HG02870 (cell line): ENCODE measurements around the gene CCL25.
A peak's percentile ranks its signal among the peaks of the same experiment; 100 is the strongest.
"Not testable (repeated sequence)": the region's sequence is repeated elsewhere in the genome, so short reads cannot be mapped to it uniquely, and the experiment has no call there.

ENCODE experiments used
- ATAC-seq: cut with Tn5 transposase; IDR thresholded peaks from one replicate; pipeline ENCODE4 v1.9.1; 2021; ENCODE audit warnings: mild to moderate bottlenecking, moderate library complexity; ENCODE audit not compliant: unreplicated experiment

CCL25 gene

GRCh38 chr19:8052464-8052859 lies at the start of gene CCL25:
TSS of gene CCL25 (plus strand) at chr19:8052760. CDS start at chr19:8053050, 290 bp downstream.
- no peak for ATAC-seq

- no peak for ATAC-seq
These were observed 48.6 kb upstream of the CCL25 start for GRCh38 chr19:8004001-8004400.

DNA sequence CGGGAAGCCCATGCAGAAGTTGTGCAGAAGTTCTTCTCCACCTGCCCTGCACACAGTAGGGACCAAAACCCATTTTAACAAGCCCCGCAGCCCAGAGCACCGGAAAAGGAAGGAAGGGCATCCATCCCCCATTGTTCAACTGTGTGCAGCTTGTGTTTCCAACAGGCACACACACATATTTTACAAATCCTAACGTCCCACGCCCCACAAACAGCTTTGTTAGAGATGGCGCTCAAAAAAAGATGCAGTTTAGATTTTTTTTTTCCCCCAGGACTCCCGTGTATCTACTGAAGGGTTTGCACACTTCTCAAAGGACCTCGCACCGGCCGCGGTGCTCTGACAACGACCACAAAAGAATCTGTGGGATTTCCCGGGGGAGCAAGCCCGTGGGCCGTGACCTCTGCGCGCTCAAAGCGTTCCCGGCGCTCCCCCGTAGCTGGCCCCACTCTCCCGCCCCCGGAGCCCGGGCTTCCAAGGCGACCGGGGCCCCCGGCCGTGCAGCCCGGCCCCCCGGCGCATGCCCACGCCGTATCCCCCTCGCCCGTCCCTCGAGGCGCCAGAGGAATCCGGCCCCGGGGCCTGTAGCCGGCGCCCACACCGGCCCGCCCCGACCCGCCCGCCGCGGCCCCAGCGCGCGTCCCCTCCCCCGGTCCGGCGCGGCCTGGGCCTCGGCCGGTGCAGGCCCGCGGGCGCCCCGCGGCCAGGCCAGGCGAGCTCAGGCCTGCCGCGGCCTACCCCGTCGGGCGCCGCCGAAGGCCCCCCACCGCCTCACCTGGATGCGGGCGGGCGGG lies 47.6 kb upstream of the CCL25 start:
- no peak for ATAC-seq

DNA sequence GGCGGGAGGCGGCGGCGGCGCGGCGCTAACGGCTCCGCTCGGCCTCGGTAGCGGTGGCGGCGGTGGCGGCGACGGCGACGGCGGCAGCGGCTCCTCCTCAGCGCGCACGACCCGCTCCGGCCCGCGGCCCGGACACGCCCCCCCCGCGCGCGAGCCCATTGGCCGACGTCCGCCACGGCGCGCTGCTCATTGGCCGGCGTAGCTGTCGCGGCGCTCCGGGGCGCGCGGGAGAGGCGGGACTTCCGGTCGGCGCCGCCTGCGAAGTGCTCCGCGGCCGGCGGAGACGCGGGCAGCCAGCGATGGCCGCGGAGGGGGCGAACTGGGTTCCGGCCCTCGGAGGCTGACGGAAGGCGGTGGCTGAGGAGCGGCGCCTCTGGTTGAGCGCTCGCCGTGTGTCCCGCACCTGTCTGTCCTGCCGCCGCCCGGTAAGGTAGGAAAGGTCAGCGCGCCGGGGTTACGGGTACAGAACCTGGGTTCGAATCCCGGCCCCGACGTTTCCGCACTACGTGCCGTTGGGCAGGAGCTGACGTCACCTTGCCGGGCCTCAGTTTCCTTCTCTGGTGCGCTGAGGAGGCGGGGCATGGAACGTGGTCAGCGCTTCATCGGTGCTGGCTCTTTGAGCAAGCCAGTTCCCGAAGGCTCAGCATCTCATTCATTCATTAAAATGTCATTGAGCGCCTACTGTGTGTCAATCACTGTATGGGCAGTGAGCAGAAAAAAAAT lies 46.9 kb upstream of the CCL25 start, which contains the start of gene ELAVL1:
ELAVL1 (minus strand) TSS at position 108 of the 723 bp plus-strand sequence. CDS start 13,826 bp downstream, outside the sequence.
- ATAC-seq, result peak; percentile 70

DNA sequence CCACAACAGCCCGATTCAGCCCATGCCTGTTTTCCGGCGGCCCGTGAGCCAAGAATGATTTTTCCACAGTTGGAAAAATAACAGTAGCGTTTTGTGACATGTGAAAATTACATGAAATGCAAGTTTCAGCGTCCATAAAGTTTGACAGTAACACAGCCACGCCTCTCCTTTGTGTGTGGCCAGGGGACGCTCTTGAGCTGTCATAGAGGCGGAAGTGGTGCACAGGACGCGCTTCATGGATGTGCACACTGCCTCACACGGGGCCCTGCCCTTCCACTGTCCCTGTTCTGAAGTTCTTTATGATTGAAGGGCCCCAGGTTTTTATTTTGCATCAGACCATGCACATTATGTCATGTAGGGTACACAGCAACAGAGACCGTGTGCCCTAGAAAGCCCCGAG lies 34.8 kb upstream of the CCL25 start:
- ATAC-seq, result no peak

- ATAC-seq, result no peak
These were observed 31.9 kb upstream of the CCL25 start for GRCh38 chr19:8020681-8021080.

DNA sequence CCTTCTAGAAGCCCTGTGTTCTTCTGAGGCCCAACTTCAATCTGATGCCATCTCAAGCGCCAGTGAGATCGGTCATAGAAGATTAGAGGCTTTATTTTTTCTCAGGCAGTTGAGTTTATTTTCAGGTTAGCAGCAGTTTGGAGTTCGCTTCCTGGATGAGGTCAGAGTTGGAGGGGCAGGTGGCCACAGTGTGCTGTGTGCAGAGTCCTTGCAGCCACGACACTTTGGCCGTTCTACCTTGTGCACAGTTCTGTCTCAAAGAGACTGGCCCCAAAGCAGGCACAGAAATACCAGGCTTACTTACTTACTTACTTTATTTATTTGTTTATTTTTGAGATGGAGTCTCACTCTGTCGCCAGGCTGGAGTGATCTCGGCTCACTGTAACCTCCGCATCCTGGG lies 31.2 kb upstream of the CCL25 start:
- ATAC-seq, result no peak

DNA sequence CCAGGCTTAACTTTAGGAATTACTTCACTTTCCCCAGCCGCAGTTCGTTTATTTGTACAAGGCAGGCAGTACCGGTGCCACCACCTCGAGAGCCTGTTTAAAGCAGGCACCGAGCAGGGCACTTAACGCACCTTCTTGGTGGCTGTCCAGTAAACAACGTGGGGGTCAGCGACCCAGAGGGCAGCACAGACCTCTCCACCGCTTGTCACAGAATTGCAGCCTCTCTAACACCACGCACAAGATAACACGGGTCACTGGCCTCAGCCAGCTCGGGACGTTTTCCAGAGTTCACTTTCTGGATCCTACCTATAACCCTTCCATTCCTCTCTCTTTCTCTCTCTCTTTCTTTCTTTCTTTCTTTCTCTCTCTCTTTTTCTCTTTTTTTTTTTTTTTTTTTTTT lies 30.3 kb upstream of the CCL25 start:
- no peak for ATAC-seq

GRCh38 chr19:8023371-8023770 lies 29.2 kb upstream of the CCL25 start:
- ATAC-seq, result no peak

GRCh38 chr19:8024256-8024655 lies 28.3 kb upstream of the CCL25 start:
- ATAC-seq, result not testable (repeated sequence)

- no peak for ATAC-seq
These were observed 27.2 kb upstream of the CCL25 start for GRCh38 chr19:8025316-8025715.

- no peak for ATAC-seq
These were observed 23.5 kb upstream of the CCL25 start for GRCh38 chr19:8028951-8029491.

DNA sequence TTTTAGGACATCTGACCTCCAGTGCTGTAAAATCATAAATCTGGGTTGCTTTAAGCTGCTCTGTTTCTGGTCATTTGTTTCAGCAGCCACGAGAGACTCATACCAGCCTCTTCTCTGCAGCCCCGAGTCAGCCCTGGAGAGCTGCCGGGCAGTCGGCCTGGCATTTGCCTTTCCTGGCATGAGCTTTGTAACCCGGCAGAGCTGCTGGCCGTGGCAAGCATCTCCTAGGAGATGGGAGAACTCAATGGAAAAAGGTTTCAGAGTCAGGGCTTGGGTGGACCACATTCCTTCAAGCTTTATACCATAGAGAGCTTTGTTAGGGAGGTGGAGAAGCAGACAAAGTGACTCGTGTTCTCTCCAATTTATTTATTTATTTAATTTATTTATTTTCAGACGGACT lies 21.6 kb upstream of the CCL25 start:
- no peak for ATAC-seq

DNA sequence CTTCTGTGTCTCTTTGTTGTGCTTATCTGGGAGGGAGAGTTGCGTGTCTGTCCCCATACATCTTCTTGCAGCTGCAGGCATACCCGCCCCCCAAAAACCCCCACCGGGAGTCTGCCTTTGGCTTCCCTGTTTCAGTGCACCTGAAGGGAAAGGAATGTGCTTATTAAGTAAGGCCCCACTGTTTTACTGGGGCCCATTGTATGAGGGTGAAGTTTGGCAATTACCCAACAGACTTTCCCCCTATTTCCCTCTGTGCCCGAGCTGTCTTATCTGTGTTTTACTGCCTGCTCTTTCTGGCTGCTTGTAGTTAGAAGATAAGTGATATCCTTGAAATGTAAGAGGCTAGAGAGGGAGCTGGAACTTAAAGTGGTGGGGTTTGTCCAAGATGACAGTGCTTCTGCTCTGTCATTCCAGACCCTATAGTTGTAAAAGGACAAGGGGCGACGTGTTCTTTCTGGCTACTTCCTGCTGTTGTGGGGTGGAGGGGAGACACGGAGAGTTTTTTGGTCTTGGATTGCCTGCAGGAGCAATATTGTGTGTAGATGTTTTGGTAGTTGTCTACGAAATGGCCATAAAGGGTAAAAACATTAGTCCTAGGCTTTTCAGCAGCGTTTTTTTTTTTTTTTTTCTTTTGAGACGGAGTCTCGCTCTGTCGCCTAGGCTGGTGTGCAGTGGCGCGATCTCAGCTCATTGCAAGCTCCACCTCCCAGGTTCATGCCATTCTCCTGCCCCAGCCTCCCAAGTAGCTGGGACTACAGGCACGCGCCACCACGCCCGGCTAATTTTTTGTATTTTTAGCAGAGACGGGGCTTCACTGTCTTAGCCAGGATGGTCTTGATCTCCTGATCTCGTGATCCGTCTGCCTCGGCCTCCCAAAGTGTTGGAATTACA lies 19.0 kb upstream of the CCL25 start:
- ATAC-seq, result not testable (repeated sequence)

DNA sequence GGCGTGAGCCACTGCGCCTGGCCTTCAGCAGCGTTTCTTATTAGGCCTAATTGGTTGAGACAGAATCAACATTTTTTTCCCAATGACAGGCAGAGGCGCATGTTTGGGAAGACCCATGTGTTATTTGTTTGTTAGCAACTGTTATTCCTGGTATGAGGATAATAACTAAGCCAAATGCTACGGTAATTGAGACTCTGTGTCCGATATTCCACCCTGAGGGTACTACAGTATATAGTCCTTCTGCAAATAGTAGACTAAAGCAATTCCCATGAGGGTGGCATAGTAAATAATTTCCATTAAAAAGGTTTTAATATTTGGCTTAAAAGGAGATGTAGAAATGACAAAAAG lies 18.4 kb upstream of the CCL25 start:
- ATAC-seq, result no peak

GRCh38 chr19:8036434-8037099 lies 16.0 kb upstream of the CCL25 start:
- no peak for ATAC-seq

DNA sequence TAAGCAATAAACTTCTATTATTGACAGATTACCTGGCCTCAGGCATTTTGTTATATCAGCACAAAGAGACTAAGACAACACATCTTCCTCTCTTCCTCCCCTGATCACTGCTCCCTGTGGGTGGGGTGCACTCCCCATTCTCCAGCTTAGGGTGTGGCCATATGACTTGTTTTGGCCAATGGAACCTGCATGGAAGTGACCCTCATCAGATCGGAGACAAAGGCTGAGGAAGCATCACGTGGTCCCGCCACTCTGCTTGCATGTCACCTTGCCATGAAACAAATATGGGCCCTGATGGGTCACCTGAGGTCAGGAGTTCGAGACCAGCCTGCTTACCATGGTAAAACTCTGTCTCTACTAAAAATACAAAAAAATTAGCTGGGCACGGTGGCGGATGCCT lies 13.7 kb upstream of the CCL25 start:
- no peak for ATAC-seq

- ATAC-seq, result no peak
These were observed 13.3 kb upstream of the CCL25 start for GRCh38 chr19:8039231-8039630.

GRCh38 chr19:8041531-8041931 lies 11.0 kb upstream of the CCL25 start:
- ATAC-seq, result no peak

GRCh38 chr19:8042900-8043299 lies 9.7 kb upstream of the CCL25 start:
- ATAC-seq, result no peak

DNA sequence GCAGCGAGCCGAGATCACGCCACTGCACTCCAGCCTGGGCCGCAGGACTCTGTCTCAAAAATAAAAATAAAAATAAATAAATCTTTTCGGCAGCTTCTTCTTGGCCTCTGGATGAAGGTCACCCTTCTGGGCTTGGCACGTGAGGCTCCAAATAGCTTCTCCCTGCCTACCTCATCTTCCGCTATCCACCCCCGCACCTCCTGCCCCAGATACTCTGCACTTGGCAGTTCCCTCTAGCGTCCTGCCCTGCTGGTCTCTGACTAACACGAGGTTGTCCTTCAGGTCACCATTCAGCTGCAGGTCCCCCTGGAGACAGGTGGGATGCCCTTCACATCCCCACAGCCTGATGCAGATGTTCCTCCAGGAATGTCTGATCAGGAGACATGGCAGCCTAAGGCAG lies 8.5 kb upstream of the CCL25 start:
- no peak for ATAC-seq
